ENCODE measurements around the gene CHMP4B. TPM values are rescaled to one million over a fixed set of nuclear protein-coding genes. Genes with fewer than 3 reads are reported as not detected.

Gene CHMP4B
- total RNA-seq, 1 experiment from 2014 or later, result 72.5 TPM

DNA sequence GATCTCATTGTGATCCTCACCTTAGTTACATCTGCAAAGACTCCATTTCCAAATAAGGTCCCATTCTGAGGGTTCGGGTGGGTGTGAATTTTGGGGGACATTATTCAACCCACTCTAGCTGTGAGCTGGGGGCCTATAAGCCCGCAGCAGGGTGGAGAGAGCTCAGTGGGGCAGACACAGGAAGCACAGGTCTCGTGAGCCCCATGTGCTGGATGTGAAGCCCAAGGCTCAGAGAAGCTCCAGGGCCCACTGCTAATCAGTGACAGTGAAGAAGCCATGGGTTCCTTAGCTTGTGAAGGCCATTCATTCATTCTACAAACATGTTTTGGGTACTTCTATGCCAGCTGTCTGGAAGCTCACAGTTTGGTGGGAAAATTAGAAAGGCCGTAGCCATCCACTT is 47.5 kb downstream of the CHMP4B start:
- ChIA-PET POLR2A (interaction anchor here (0.5 kb wide), 1 partner anchor 199 kb away, joined by 4 read pairs; no protein-coding TSS in a partner anchor), CTCF (interaction anchor here (1.3 kb wide), 2 partner anchors 57 to 66 kb away, joined by 3 to 4 read pairs; no protein-coding TSS in a partner anchor)
- Mint-ChIP-seq H3K36me3 (peaks cover 13% of the 10 kb centered on the region), H3K27ac (no peak overlapping the region), H3K27me3 (ENCODE audit: low read depth) (no peaks in the 10 kb centered on the region), H3K9me3 (no peaks in the 10 kb centered on the region), H3K4me3 (no peak overlapping the region), H3K4me1 (peaks cover 11% of the 10 kb centered on the region)
- ATAC-seq (no peak), DNase-seq (ENCODE audit: low spot score) (no peak)
- TF ChIP-seq, protein P1, sequence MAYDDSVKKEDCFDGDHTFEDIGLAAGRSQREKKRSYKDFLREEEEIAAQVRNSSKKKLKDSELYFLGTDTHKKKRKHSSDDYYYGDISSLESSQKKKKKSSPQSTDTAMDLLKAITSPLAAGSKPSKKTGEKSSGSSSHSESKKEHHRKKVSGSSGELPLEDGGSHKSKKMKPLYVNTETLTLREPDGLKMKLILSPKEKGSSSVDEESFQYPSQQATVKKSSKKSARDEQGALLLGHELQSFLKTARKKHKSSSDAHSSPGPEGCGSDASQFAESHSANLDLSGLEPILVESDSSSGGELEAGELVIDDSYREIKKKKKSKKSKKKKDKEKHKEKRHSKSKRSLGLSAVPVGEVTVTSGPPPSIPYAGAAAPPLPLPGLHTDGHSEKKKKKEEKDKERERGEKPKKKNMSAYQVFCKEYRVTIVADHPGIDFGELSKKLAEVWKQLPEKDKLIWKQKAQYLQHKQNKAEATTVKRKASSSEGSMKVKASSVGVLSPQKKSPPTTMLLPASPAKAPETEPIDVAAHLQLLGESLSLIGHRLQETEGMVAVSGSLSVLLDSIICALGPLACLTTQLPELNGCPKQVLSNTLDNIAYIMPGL (CRISPR knock-in tag; IDR thresholded peaks at IDR 0.05), result no peak
- TF ChIP-seq CREB1 (CRISPR knock-in tag; IDR thresholded peaks at IDR 0.05) (no peak), NFYB (CRISPR knock-in tag; conservative IDR thresholded peaks at IDR 0.05; ENCODE audit: low read depth) (no peak), TP53 (CRISPR knock-in tag; IDR thresholded peaks at IDR 0.05) (no peak), ZNF121 (CRISPR knock-in tag; IDR thresholded peaks at IDR 0.05) (no peak), EMX1 (CRISPR knock-in tag; IDR thresholded peaks at IDR 0.05) (no peak), TEAD4 (CRISPR knock-in tag; IDR thresholded peaks at IDR 0.05) (no peak), NFE2L1 (CRISPR knock-in tag; IDR thresholded peaks at IDR 0.05) (no peak), ZNF671 (CRISPR knock-in tag; IDR thresholded peaks at IDR 0.05) (no peak), ZNF423 (CRISPR knock-in tag; IDR thresholded peaks at IDR 0.05) (no peak), ZNF232 (CRISPR knock-in tag; IDR thresholded peaks at IDR 0.05) (no peak)
- TF ChIP-seq, protein P2, sequence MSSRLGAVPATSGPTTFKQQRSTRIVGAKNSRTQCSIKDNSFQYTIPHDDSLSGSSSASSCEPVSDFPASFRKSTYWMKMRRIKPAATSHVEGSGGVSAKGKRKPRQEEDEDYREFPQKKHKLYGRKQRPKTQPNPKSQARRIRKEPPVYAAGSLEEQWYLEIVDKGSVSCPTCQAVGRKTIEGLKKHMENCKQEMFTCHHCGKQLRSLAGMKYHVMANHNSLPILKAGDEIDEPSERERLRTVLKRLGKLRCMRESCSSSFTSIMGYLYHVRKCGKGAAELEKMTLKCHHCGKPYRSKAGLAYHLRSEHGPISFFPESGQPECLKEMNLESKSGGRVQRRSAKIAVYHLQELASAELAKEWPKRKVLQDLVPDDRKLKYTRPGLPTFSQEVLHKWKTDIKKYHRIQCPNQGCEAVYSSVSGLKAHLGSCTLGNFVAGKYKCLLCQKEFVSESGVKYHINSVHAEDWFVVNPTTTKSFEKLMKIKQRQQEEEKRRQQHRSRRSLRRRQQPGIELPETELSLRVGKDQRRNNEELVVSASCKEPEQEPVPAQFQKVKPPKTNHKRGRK (CRISPR knock-in tag; IDR thresholded peaks at IDR 0.05; ENCODE audit: borderline replicate concordance), result no peak
- TF ChIP-seq, protein P3, sequence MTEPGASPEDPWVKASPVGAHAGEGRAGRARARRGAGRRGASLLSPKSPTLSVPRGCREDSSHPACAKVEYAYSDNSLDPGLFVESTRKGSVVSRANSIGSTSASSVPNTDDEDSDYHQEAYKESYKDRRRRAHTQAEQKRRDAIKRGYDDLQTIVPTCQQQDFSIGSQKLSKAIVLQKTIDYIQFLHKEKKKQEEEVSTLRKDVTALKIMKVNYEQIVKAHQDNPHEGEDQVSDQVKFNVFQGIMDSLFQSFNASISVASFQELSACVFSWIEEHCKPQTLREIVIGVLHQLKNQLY (CRISPR knock-in tag; IDR thresholded peaks at IDR 0.05), result no peak
- TF ChIP-seq, protein P4, sequence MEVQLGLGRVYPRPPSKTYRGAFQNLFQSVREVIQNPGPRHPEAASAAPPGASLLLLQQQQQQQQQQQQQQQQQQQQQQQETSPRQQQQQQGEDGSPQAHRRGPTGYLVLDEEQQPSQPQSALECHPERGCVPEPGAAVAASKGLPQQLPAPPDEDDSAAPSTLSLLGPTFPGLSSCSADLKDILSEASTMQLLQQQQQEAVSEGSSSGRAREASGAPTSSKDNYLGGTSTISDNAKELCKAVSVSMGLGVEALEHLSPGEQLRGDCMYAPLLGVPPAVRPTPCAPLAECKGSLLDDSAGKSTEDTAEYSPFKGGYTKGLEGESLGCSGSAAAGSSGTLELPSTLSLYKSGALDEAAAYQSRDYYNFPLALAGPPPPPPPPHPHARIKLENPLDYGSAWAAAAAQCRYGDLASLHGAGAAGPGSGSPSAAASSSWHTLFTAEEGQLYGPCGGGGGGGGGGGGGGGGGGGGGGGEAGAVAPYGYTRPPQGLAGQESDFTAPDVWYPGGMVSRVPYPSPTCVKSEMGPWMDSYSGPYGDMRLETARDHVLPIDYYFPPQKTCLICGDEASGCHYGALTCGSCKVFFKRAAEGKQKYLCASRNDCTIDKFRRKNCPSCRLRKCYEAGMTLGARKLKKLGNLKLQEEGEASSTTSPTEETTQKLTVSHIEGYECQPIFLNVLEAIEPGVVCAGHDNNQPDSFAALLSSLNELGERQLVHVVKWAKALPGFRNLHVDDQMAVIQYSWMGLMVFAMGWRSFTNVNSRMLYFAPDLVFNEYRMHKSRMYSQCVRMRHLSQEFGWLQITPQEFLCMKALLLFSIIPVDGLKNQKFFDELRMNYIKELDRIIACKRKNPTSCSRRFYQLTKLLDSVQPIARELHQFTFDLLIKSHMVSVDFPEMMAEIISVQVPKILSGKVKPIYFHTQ (CRISPR knock-in tag; IDR thresholded peaks at IDR 0.05), result no peak
- TF ChIP-seq, protein P5, sequence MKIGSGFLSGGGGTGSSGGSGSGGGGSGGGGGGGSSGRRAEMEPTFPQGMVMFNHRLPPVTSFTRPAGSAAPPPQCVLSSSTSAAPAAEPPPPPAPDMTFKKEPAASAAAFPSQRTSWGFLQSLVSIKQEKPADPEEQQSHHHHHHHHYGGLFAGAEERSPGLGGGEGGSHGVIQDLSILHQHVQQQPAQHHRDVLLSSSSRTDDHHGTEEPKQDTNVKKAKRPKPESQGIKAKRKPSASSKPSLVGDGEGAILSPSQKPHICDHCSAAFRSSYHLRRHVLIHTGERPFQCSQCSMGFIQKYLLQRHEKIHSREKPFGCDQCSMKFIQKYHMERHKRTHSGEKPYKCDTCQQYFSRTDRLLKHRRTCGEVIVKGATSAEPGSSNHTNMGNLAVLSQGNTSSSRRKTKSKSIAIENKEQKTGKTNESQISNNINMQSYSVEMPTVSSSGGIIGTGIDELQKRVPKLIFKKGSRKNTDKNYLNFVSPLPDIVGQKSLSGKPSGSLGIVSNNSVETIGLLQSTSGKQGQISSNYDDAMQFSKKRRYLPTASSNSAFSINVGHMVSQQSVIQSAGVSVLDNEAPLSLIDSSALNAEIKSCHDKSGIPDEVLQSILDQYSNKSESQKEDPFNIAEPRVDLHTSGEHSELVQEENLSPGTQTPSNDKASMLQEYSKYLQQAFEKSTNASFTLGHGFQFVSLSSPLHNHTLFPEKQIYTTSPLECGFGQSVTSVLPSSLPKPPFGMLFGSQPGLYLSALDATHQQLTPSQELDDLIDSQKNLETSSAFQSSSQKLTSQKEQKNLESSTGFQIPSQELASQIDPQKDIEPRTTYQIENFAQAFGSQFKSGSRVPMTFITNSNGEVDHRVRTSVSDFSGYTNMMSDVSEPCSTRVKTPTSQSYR (CRISPR knock-in tag; IDR thresholded peaks at IDR 0.05), result no peak
- TF ChIP-seq, protein P6, sequence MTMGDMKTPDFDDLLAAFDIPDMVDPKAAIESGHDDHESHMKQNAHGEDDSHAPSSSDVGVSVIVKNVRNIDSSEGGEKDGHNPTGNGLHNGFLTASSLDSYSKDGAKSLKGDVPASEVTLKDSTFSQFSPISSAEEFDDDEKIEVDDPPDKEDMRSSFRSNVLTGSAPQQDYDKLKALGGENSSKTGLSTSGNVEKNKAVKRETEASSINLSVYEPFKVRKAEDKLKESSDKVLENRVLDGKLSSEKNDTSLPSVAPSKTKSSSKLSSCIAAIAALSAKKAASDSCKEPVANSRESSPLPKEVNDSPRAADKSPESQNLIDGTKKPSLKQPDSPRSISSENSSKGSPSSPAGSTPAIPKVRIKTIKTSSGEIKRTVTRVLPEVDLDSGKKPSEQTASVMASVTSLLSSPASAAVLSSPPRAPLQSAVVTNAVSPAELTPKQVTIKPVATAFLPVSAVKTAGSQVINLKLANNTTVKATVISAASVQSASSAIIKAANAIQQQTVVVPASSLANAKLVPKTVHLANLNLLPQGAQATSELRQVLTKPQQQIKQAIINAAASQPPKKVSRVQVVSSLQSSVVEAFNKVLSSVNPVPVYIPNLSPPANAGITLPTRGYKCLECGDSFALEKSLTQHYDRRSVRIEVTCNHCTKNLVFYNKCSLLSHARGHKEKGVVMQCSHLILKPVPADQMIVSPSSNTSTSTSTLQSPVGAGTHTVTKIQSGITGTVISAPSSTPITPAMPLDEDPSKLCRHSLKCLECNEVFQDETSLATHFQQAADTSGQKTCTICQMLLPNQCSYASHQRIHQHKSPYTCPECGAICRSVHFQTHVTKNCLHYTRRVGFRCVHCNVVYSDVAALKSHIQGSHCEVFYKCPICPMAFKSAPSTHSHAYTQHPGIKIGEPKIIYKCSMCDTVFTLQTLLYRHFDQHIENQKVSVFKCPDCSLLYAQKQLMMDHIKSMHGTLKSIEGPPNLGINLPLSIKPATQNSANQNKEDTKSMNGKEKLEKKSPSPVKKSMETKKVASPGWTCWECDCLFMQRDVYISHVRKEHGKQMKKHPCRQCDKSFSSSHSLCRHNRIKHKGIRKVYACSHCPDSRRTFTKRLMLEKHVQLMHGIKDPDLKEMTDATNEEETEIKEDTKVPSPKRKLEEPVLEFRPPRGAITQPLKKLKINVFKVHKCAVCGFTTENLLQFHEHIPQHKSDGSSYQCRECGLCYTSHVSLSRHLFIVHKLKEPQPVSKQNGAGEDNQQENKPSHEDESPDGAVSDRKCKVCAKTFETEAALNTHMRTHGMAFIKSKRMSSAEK (CRISPR knock-in tag; IDR thresholded peaks at IDR 0.05; ENCODE audit: borderline replicate concordance), result no peak
